Thyroid gland (tissue), 4 donors: ENCODE measurements around the gene LAMB1.

Experiments used
- POLR2A ChIP-seq, 2 donors: fragments of 450-650 bp; IDR thresholded peaks; one replicate each; pipeline ENCODE4 v1.6.1; 2017; ENCODE audit warnings: antibody characterized with exemption in 2 of 2, mild to moderate bottlenecking in 2 of 2, moderate library complexity in 1 of 2
- TF ChIP-seq, protein P1 (sequence below), 6 experiments: fragments of 200-600 bp in 3 of 6; fragments of 450-650 bp in 3 of 6; sonication (generic) in 3 of 6; IDR thresholded peaks; one replicate each; pipeline ENCODE4 v1.5.1; 2016 to 2019; ENCODE audit warnings: antibody characterized with exemption in 6 of 6, mild to moderate bottlenecking in 2 of 6, inconsistent platforms in 1 of 6, moderate library complexity in 1 of 6

GRCh38 chr7:107993891-107994291, 9.1 kb downstream of the LAMB1 start:
- TF ChIP-seq POLR2A (IDR thresholded peaks at IDR 0.05), result no peak
- TF ChIP-seq, protein P1, sequence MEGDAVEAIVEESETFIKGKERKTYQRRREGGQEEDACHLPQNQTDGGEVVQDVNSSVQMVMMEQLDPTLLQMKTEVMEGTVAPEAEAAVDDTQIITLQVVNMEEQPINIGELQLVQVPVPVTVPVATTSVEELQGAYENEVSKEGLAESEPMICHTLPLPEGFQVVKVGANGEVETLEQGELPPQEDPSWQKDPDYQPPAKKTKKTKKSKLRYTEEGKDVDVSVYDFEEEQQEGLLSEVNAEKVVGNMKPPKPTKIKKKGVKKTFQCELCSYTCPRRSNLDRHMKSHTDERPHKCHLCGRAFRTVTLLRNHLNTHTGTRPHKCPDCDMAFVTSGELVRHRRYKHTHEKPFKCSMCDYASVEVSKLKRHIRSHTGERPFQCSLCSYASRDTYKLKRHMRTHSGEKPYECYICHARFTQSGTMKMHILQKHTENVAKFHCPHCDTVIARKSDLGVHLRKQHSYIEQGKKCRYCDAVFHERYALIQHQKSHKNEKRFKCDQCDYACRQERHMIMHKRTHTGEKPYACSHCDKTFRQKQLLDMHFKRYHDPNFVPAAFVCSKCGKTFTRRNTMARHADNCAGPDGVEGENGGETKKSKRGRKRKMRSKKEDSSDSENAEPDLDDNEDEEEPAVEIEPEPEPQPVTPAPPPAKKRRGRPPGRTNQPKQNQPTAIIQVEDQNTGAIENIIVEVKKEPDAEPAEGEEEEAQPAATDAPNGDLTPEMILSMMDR (IDR thresholded peaks at IDR 0.05), result no peak
